SK-N-MC (cell line): Measurements from ENCODE around the gene ADTRP.

ENCODE experiments used
- EZH2 ChIP-seq: fragments of 200-600 bp; sonication (generic); IDR thresholded peaks from one replicate; pipeline ENCODE4 v1.6.1; 2017; ENCODE audit warnings: antibody characterized with exemption
- FOXP2 ChIP-seq: optimal IDR thresholded peaks from 2 replicates; pipeline ENCODE3; 2011; ENCODE audit warnings: mild to moderate bottlenecking, moderate library complexity; ENCODE audit not compliant: insufficient read depth; ENCODE audit errors: extremely low read length, control extremely low read depth
- POLR2AphosphoS5 ChIP-seq: IDR thresholded peaks from 2 replicates; pipeline ENCODE4 v1.6.1; 2012; ENCODE audit warnings: mild to moderate bottlenecking, low read depth, low read length, borderline replicate concordance

DNA sequence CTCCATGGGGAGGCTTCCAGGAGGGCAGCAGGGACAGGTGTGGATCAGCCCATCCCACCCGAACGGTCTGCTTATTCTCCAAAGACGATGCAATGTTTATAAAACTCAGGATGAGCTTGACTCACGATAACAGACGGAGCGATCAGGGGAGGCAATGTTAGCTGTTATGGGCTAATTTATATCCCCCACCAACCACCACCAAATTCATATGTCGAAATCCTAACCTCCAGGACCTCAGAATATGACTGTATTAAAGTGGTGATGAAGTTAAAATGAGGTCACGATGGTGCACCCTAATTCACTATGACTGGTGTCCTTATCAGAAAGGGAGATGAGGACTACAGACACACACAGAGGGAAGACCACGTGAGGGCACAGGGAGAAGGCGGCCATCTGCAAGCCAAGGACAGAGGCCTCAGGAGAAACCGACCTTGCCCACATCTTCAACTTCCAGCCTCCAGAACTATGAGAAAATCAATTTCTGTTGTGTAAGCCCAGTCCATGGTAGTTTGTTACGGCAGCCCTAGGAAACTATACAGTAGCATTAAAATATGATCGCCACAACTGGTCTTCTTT, 7.0 kb downstream of the ADTRP start:
- TF ChIP-seq POLR2AphosphoS5 (no peak), EZH2 (no peak), FOXP2 (no peak)
